GM13976 (cell line): ENCODE results near the gene NECTIN2.
"Not testable (repeated sequence)": the region's sequence is repeated elsewhere in the genome, so short reads cannot be mapped to it uniquely, and the experiment has no call there.

Experiments
- DNase-seq: peaks from one replicate; pipeline ENCODE4 v3.0.0; 2012; ENCODE audit warnings: low spot score
- CTCF ChIP-seq: IDR thresholded peaks from 2 replicates; pipeline ENCODE4 v1.5.1; 2012; ENCODE audit warnings: borderline replicate concordance, mild to moderate bottlenecking; ENCODE audit not compliant: insufficient read depth; ENCODE audit errors: extremely low read depth, missing control alignments, control extremely low read depth
- in situ Hi-C: fragments of 300-500 bp; cut with MboI; formaldehyde crosslinking; loops from one replicate; pipeline ENCODE4 v1.12.0; 2022; ENCODE audit warnings: low sequenced_read_pairs, mixed read lengths, inconsistent platforms; ENCODE audit not compliant: unreplicated experiment

Gene NECTIN2

GRCh38 chr19:44883922-44884321 is 37.8 kb downstream of the NECTIN2 start:
- DNase-seq, result no peak
- no peak for TF ChIP-seq CTCF
- in situ Hi-C loops, result no loop called here

DNA sequence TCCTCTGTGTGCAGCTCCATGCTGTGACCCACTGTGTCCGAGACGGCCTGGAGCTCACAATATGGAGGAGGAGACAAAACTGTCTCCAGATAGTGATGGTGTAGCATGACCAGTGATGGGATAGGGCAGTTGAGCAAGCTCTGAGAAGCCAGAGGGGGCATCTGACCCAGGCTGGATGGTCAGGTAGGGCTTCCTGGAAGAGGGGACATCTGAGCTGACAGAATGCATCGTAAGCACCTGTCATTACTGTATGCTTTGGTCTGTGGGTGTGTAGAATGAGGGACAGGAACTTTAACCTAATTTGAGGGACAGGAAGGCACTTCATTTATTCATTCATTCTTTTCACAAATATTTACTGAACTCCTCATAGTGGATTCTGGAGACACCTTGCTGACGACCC is 38.5 kb downstream of the NECTIN2 start:
- no peak for TF ChIP-seq CTCF
- DNase-seq, result no peak
- in situ Hi-C loops, result no loop called here

GRCh38 chr19:44886141-44886540 is 40.0 kb downstream of the NECTIN2 start:
- TF ChIP-seq CTCF, result no peak
- in situ Hi-C loops, result no loop called here
- DNase-seq, result no peak

- no peak for DNase-seq
- TF ChIP-seq CTCF, result no peak
- in situ Hi-C loops, result no loop called here
Measured at GRCh38 chr19:44887648-44888047, 41.6 kb downstream of the NECTIN2 start.

DNA sequence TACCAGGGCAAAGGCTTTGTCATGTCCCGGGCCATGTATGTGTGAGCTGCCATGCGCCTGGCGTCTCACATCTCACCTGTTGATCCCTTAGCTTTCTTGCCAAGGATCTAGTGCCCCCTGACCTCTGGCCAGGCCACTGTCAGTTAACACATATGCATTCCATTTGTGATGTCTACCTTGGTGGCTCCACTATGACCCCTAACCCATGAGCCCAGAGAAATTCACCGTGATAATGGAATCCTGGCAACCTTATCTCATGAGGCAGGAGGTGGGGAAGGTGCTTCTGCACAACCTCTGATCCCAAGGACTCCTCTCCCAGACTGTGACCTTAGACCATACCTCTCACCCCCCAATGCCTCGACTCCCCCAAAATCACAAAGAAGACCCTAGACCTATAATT is 42.2 kb downstream of the NECTIN2 start:
- in situ Hi-C loops, DNase-seq: not testable (repeated sequence)

GRCh38 chr19:44889830-44890365 is 43.8 kb downstream of the NECTIN2 start:
- TF ChIP-seq CTCF, result no peak
- in situ Hi-C loops, result no loop called here
- no peak for DNase-seq

DNA sequence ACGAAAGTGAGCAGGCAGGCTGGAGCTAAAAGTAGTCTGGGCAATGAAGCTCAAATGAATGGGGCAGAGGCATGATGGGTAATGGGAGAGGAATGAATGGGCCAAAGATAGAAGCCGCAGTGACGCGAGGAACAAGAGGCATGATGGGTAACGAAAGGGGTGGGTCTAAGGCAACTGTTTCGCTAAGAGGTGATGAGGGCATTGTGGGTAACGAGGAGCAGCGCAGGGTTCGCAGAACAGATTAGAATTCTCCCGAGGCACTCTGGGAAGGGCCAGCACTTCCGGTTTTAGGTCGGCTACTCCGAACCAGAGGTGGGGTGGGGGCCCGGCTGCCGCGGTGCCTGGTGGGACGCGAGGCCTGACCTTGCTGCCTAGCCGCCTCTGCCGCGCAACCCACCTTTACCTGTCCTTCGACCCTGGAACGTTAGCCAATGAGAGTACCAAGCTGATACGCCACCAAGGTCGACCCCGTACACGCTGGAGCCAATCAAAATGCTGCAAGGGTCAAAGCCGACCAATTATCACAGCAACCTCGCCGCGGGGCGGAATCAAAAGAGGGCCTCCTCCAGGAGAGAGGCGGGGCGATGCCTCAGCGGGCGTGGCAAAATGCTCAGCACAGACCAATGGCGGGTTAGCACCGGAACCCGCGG is 44.4 kb downstream of the NECTIN2 start:
- no peak for TF ChIP-seq CTCF
- DNase-seq, result peak; percentile 93

More for the DNA sequence above, 44.4 kb downstream of the NECTIN2 start:
- in situ Hi-C loops, result no loop called here
